GM12878 (cell line): ENCODE data around the gene ANKRD55. TPM values are rescaled to one million over a fixed set of nuclear protein-coding genes. Genes with fewer than 3 reads are reported as not detected.

ENCODE experiments used
- ATF7 ChIP-seq: fragments of 450-650 bp; IDR thresholded peaks from 2 replicates; pipeline ENCODE4 v1.6.1; 2016; ENCODE audit warnings: low read depth, mild to moderate bottlenecking
- BMI1 ChIP-seq: fragments of 450-650 bp; IDR thresholded peaks from 2 replicates; pipeline ENCODE4 v1.6.1; 2016; ENCODE audit warnings: mild to moderate bottlenecking, moderate library complexity, borderline replicate concordance
- CTCF ChIP-seq, 3 experiments: IDR thresholded peaks in 2 of 3; conservative IDR thresholded peaks in 1 of 3; 2 replicates each; pipeline ENCODE4 v1.5.1; 2011; ENCODE audit warnings: low read depth in 3 of 3, low read length in 3 of 3, mild to moderate bottlenecking in 3 of 3, control low read depth in 2 of 3, moderate library complexity in 2 of 3, inconsistent platforms in 1 of 3, mixed read lengths in 1 of 3; ENCODE audit not compliant: control insufficient read depth in 2 of 3, insufficient read depth in 1 of 3; ENCODE audit errors: extremely low read depth in 1 of 3
- E4F1 ChIP-seq: fragments of 450-650 bp; IDR thresholded peaks from 2 replicates; pipeline ENCODE4 v1.6.1; 2018; ENCODE audit warnings: borderline replicate concordance, mild to moderate bottlenecking; ENCODE audit not compliant: partially characterized antibody
- EP300 ChIP-seq, 2 experiments: fragments of 150-350 bp in 1 of 2; IDR thresholded peaks; 2 replicates each; pipeline ENCODE4 v1.6.1; 2011 to 2012; ENCODE audit warnings: low read depth in 2 of 2, low read length in 2 of 2, borderline replicate concordance in 1 of 2, improper control_type of control experiment in 1 of 2, inconsistent platforms in 1 of 2; ENCODE audit not compliant: control insufficient read depth in 1 of 2
- HCFC1 ChIP-seq: fragments of 150-350 bp; IDR thresholded peaks from 2 replicates; pipeline ENCODE4 v1.6.1; 2014; ENCODE audit warnings: low read length
- HDAC6 ChIP-seq: fragments of 200-600 bp; sonication (generic); IDR thresholded peaks from one replicate; pipeline ENCODE4 v1.8.0; 2017; ENCODE audit warnings: antibody characterized with exemption; ENCODE audit not compliant: unreplicated experiment
- JUNB ChIP-seq: IDR thresholded peaks from 2 replicates; pipeline ENCODE4 v1.6.1; 2016; ENCODE audit warnings: antibody characterized with exemption, mild to moderate bottlenecking
- KLF5 ChIP-seq: fragments of 450-650 bp; IDR thresholded peaks from 2 replicates; pipeline ENCODE4 v1.6.1; 2014; ENCODE audit warnings: mild to moderate bottlenecking; ENCODE audit not compliant: partially characterized antibody
- LARP7 ChIP-seq: fragments of 450-650 bp; IDR thresholded peaks from 2 replicates; pipeline ENCODE4 v1.6.1; 2017; ENCODE audit warnings: mild to moderate bottlenecking
- MYC ChIP-seq: IDR thresholded peaks from 2 replicates; pipeline ENCODE4 v1.6.1; 2011; ENCODE audit warnings: mild to moderate bottlenecking, low read length, moderate library complexity, inconsistent platforms; ENCODE audit not compliant: insufficient read depth, insufficient replicate concordance, insufficient read length, severe bottlenecking
- NBN ChIP-seq: fragments of 450-650 bp; IDR thresholded peaks from 2 replicates; pipeline ENCODE4 v1.6.1; 2016
- NR2C1 ChIP-seq: fragments of 450-650 bp; IDR thresholded peaks from 2 replicates; pipeline ENCODE4 v1.6.1; 2017; ENCODE audit warnings: antibody characterized with exemption, mild to moderate bottlenecking, moderate library complexity
- POLR2AphosphoS5 ChIP-seq: IDR thresholded peaks from 2 replicates; pipeline ENCODE4 v1.6.1; 2011; ENCODE audit warnings: mild to moderate bottlenecking, low read length, inconsistent platforms
- RAD21 ChIP-seq: IDR thresholded peaks from 2 replicates; pipeline ENCODE4 v1.6.1; 2011; ENCODE audit warnings: mild to moderate bottlenecking, low read depth, low read length, moderate library complexity; ENCODE audit not compliant: insufficient read depth
- RB1 ChIP-seq: fragments of 450-650 bp; formaldehyde crosslinking; IDR thresholded peaks from 2 replicates; pipeline ENCODE4 v1.6.1; 2017; ENCODE audit warnings: mild to moderate bottlenecking, borderline replicate concordance
- RUNX3 ChIP-seq: IDR thresholded peaks from 2 replicates; pipeline ENCODE4 v1.6.1; 2012; ENCODE audit warnings: low read length, inconsistent platforms
- SP1 ChIP-seq: IDR thresholded peaks from one replicate; pipeline ENCODE4 v1.6.1; 2011; ENCODE audit warnings: low read depth, low read length
- STAT3 ChIP-seq: IDR thresholded peaks from 2 replicates; pipeline ENCODE4 v1.6.1; 2011; ENCODE audit warnings: low read depth, low read length, improper control_type of control experiment
- TARDBP ChIP-seq: IDR thresholded peaks from 2 replicates; pipeline ENCODE4 v1.6.1; 2016; ENCODE audit warnings: borderline replicate concordance
- TBL1XR1 ChIP-seq: IDR thresholded peaks from 2 replicates; pipeline ENCODE4 v1.6.1; 2012; ENCODE audit warnings: low read depth, low read length, improper control_type of control experiment
- TCF3 ChIP-seq: IDR thresholded peaks from 2 replicates; pipeline ENCODE4 v1.6.1; 2012; ENCODE audit warnings: low read depth, mild to moderate bottlenecking, low read length, borderline replicate concordance; ENCODE audit not compliant: insufficient read depth
- USF1 ChIP-seq: IDR thresholded peaks from 2 replicates; pipeline ENCODE4 v1.6.1; 2011; ENCODE audit warnings: borderline replicate concordance, low read depth, mild to moderate bottlenecking, moderate library complexity, mixed read lengths, low read length; ENCODE audit not compliant: insufficient read depth; ENCODE audit errors: extremely low read length
- YBX1 ChIP-seq: fragments of 450-650 bp; IDR thresholded peaks from 2 replicates; pipeline ENCODE4 v1.6.1; 2016; ENCODE audit warnings: antibody characterized with exemption
- ZNF24 ChIP-seq: fragments of 450-650 bp; IDR thresholded peaks from 2 replicates; pipeline ENCODE4 v1.6.1; 2017; ENCODE audit warnings: antibody characterized with exemption, mild to moderate bottlenecking
- ZNF274 ChIP-seq: IDR thresholded peaks from one replicate; pipeline ENCODE4 v1.8.0; 2011; ENCODE audit not compliant: insufficient read length, insufficient read depth
- polyA plus RNA-seq, 11 experiments: library from polyadenylated mRNA; depleted of rRNA in 4 of 11; unstranded in 6 of 11; stranded (reverse) in 5 of 11; fragments of >200 nt; fragmentation: Nextera tagmentation in 4 of 11; fragmentation: Illumina TruSeq in 1 of 11; extraction: Ambion mirVana in 4 of 11; extraction: Trizol in 1 of 11; gene quantifications; 1 replicate in 1 of 11; 2 replicates in 10 of 11; pipeline versions ENCODE4 v1.2.1 to v1.2.3, GENCODE V29; 2011 to 2016; ENCODE audit warnings: inconsistent platforms in 2 of 11, missing spikeins in 2 of 11, low read depth in 1 of 11
- total RNA-seq, 4 experiments: library from RNA; depleted of rRNA in 3 of 4; stranded (reverse); fragments of >200 nt in 3 of 4; fragmentation: Illumina TruSeq in 1 of 4; extraction: Trizol in 1 of 4; gene quantifications; 2 replicates each; pipeline versions ENCODE4 v1.2.1 to v1.2.3, GENCODE V29; 2013 to 2021

Gene ANKRD55
- total and polyA plus RNA-seq, 10 of the 15 experiments (the other 5 are each of a cell fraction or from before 2014, with no cell fraction given) = 0.04 TPM; not detected in 9

GRCh38 chr5:56056875-56057274, 176.3 kb downstream of the ANKRD55 start (continued):
- TF ChIP-seq YBX1 (no peak), NR2C1 (no peak), STAT3 (no peak), JUNB (no peak), E4F1 (no peak), USF1 (no peak), BMI1 (no peak), KLF5 (no peak), TARDBP (no peak), HCFC1 (no peak), CTCF (IDR thresholded peaks at IDR 0.05 in 2 of 3, conservative IDR thresholded peaks at IDR 0.05 in 1 of 3; ENCODE audit: control insufficient read depth in 2 of 3, extremely low read depth in 1 of 3, insufficient read depth in 1 of 3, low read depth in 3 of 3, low read length in 3 of 3) (no peak), MYC (no peak), EP300 (IDR thresholded peaks at IDR 0.05; ENCODE audit: borderline replicate concordance in 1 of 2, control insufficient read depth in 1 of 2, low read depth in 2 of 2, low read length in 2 of 2) (peak in 1 of 2 experiments; percentile 48; a peak in 1 of 4 replicates), NBN (0 out of 2 replicates have a peak, but pooled peaks have one; percentile 37), TBL1XR1 (no peak), RB1 (no peak), ZNF24 (peak; percentile 96), SP1 (no peak), ZNF274 (no peak), ATF7 (peak; percentile 35; the same call in 1 of the 2 replicates), RUNX3 (peak; percentile 54; the same call in 1 of the 2 replicates), POLR2AphosphoS5 (no peak), RAD21 (no peak), LARP7 (no peak), TCF3 (no peak), HDAC6 (no peak)
